ENCODE results near the gene BRSK2. TPM values are rescaled to one million over a fixed set of nuclear protein-coding genes. Genes with fewer than 3 reads are reported as not detected.
"Not testable (repeated sequence)": the region's sequence is repeated elsewhere in the genome, so short reads cannot be mapped to it uniquely, and the experiment has no call there.

The BRSK2 gene
- total RNA-seq: under 0.01 TPM in 2 replicates

DNA sequence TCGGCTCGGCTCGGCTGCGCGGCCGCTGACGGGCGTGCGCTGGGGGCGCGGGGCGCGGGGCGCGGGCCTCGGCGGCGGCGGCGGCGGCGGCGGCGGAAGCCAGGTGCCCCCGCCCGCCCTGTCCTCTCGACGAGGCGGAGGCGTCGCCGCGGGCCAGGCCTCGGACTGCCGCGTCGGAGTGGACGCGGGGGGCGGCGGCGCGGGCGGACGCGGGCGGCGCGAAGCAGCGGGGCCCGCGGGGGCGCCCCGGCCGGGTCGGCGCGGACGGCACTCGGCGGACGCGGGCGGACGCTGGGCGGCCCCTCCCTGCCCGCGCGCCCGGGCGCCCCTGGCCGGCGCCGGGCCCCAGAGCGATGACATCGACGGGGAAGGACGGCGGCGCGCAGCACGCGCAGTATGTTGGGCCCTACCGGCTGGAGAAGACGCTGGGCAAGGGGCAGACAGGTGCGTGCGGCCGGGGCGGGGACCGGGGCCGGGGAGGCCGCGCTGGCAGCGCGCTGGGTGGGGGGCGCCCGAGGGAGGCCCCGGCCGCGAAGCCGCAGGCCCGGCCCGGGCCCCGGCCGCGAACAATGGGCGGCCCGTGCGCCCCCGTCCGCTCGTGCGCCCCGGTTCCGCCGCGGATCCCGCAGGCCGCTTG is at the start of gene BRSK2:
TSS of gene BRSK2 (plus strand) at position 3 of the 637 bp plus-strand sequence. CDS start at position 354, 351 bp downstream.
- no peak for DNase-seq (ENCODE audit: low read depth)
- peak within 1 kb of the TSS; percentile 63 for H3K4me3 ChIP-seq (ENCODE audit: low read depth, low read length)
- TF ChIP-seq, protein P1, sequence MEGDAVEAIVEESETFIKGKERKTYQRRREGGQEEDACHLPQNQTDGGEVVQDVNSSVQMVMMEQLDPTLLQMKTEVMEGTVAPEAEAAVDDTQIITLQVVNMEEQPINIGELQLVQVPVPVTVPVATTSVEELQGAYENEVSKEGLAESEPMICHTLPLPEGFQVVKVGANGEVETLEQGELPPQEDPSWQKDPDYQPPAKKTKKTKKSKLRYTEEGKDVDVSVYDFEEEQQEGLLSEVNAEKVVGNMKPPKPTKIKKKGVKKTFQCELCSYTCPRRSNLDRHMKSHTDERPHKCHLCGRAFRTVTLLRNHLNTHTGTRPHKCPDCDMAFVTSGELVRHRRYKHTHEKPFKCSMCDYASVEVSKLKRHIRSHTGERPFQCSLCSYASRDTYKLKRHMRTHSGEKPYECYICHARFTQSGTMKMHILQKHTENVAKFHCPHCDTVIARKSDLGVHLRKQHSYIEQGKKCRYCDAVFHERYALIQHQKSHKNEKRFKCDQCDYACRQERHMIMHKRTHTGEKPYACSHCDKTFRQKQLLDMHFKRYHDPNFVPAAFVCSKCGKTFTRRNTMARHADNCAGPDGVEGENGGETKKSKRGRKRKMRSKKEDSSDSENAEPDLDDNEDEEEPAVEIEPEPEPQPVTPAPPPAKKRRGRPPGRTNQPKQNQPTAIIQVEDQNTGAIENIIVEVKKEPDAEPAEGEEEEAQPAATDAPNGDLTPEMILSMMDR (IDR thresholded peaks at IDR 0.05; ENCODE audit: insufficient read depth, low read depth, low read length): no peak

DNA sequence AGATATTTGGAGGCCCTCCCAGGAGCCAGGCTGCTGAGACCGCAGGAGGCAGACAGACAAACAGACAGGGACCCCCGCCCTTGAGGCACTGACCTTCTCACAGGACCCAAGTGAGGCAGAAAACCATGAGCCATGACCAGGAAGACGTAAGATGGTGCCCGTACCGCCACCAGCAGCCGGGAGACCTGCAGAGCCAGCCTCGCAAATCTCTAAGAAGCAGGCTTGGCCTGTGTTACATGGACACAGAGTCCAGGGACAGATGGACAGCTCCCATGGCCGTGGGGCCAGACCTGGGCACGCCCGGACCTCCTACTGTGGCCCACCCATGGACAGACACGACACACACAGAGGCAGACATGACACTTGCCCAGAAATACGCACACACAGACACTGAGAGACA is 49.6 kb upstream of the BRSK2 start:
- DNase-seq (ENCODE audit: low read depth): no peak
- no peak overlapping the region for H3K4me3 ChIP-seq (ENCODE audit: low read depth, low read length)
- TF ChIP-seq, protein P1 (IDR thresholded peaks at IDR 0.05; ENCODE audit: insufficient read depth, low read depth, low read length): no peak

DNA sequence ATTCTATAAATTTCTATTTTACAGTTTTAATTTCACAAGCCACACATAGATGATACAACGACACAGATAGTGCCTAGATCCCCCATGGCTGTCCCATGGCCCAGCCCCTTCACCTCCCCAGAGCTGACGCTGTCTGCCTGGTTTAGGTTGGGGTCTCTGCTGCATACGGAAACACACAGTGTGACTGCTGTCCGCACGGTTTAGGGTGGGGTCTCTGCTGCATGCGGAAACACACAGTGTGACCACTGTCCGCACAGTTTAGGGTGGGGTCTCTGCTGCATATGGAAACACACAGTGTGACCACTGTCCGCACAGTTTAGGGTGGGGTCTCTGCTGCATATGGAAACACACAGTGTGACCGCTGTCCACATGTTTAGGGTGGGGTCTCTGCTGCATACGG is 48.5 kb upstream of the BRSK2 start:
- not testable (repeated sequence) for DNase-seq (ENCODE audit: low read depth); H3K4me3 ChIP-seq (ENCODE audit: low read depth, low read length)

DNA sequence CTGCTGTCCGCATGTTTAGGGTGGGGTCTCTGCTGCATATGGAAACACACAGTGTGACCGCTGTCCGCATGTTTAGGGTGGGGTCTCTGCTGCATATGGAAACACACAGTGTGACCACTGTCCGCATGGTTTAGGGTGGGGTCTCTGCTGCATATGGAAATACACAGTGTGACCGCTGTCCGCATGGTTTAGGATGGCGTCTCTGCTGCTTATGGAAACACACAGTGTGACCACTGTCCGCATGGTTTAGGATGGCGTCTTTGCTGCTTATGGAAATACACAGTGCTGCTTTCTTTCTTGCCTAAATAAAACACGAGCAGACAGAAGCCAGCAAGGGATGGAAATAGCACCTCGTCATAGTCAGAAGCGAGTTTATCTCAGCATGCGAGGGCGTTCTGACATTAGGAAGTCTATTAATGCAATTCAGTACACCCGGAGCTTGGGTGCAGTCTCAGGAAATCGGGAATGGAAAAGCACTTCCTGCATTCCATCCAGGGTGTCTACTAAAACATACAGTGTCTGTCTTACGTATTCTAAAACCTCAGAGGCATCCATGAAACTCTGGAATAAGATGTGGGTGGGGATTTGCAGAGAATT is 47.7 kb upstream of the BRSK2 start:
- DNase-seq (ENCODE audit: low read depth): peak; percentile 67
- TF ChIP-seq, protein P1 (IDR thresholded peaks at IDR 0.05; ENCODE audit: insufficient read depth, low read depth, low read length): no peak
- no peak overlapping the region for H3K4me3 ChIP-seq (ENCODE audit: low read depth, low read length)

DNA sequence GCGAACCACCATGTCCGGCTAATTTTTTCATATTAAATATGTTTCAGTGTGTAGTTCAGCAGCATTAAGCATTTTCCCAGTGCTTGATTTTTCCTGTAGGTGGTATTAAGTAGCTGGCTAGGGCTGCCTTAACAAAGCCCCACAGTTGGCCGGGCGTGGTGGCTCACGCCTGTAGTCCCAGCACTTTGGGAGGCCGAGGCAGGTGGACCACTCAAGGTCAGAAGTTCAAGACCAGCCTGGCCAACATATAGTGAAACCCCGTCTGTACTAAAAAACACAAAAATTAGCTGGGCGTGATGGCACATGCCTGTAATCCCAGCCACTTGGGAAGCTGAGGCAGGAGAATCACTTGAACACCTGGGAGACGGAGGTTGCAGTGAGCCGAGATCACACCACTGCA is 46.8 kb upstream of the BRSK2 start:
- H3K4me3 ChIP-seq (ENCODE audit: low read depth, low read length): no peak overlapping the region
- DNase-seq (ENCODE audit: low read depth): no peak
- TF ChIP-seq, protein P1 (IDR thresholded peaks at IDR 0.05; ENCODE audit: insufficient read depth, low read depth, low read length): no peak

DNA sequence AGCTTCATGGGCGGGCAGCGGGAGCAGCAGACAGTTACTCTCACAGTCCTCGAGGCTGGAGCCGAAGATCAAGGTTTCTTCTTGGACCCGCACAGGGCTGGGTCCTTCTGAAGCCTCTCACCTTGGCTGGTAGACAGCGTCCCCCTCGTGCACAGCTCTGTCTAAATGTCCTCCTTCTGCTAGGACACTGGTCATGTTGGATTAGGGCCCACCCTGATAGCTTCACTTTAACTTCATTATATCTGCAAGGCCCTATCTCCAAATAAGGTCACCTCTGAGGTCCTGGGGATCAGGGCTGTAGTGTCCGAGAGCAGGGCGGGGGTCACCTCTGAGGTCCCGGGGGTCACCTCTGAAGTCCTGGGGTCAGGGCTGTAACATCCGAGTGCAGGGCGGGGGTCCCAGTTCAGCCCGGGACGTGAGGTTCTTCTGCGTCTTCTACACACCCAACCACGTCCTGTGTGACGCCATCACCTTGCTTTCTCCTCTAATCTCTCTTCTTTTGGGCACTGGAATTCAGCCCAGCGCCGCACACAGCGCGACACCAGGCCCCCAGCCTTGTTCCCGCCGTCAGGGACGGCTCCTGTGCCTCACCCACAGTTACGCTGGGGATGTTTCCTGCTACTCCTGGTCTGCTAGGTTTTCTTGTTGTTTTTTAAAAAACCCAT is 46.2 kb upstream of the BRSK2 start:
- DNase-seq (ENCODE audit: low read depth): no peak
- H3K4me3 ChIP-seq (ENCODE audit: low read depth, low read length): no peak overlapping the region
- TF ChIP-seq, protein P1 (IDR thresholded peaks at IDR 0.05; ENCODE audit: insufficient read depth, low read depth, low read length): no peak

DNA sequence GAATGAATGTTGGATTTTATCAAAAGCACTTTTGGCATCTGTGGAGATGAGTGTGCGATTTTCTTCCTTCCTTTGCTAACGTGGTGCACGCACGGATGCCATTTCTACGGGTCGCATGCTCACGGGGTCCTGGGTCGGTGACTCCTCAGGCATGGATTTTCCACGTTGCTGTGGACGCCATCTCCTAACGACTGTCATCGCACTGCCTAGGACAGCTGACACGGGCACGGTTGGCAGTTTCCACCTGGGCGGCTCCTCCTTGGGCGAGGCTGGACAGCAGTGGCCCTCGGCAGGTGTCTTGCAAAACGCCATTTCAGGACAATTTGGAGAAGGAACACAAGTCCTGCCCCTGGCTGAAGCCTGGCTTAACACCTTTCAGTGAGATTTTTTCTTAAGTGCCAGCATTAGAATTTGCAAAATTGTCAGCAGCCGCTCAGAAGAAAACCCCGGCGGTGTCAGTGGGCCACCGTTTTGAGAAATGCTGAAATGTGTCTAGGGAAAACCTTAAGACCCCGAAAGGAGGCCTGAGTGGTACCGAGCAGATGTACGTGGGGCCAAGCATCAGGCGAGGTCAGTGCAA is 45.6 kb upstream of the BRSK2 start:
- no peak overlapping the region for H3K4me3 ChIP-seq (ENCODE audit: low read depth, low read length)
- TF ChIP-seq, protein P1 (IDR thresholded peaks at IDR 0.05; ENCODE audit: insufficient read depth, low read depth, low read length): no peak
- DNase-seq (ENCODE audit: low read depth): no peak

All from fibroblast of villous mesenchyme (primary cell).